PFSK-1 (cell line): Measurements from ENCODE around the gene E4F1.

Experiments
- FOXP2 ChIP-seq: optimal IDR thresholded peaks from 2 replicates; pipeline ENCODE3; 2011; ENCODE audit warnings: borderline replicate concordance, control low read depth, inconsistent platforms; ENCODE audit not compliant: insufficient read depth; ENCODE audit errors: extremely low read length, extremely low read depth
- POLR2AphosphoS5 ChIP-seq: IDR thresholded peaks from 2 replicates; pipeline ENCODE4 v1.6.1; 2012; ENCODE audit warnings: low read depth, mild to moderate bottlenecking, control low read depth, low read length, moderate library complexity
- SIN3A ChIP-seq: IDR thresholded peaks from 2 replicates; pipeline ENCODE4 v1.6.1; 2012; ENCODE audit warnings: mild to moderate bottlenecking, low read length, moderate library complexity, borderline replicate concordance; ENCODE audit not compliant: insufficient read depth
- TAF1 ChIP-seq: IDR thresholded peaks from 2 replicates; pipeline ENCODE4 v1.6.1; 2012; ENCODE audit warnings: low read length, control low read depth, borderline replicate concordance; ENCODE audit not compliant: insufficient read depth
- TF ChIP-seq, protein P1 (sequence below), 2 experiments: IDR thresholded peaks; 2 replicates each; pipeline versions ENCODE4 v1.6.1 to v1.8.0; 2011 to 2012; ENCODE audit warnings: low read depth in 2 of 2, low read length in 2 of 2, control low read depth in 1 of 2, inconsistent platforms in 1 of 2, mild to moderate bottlenecking in 1 of 2, moderate library complexity in 1 of 2; ENCODE audit not compliant: insufficient read depth in 1 of 2

The E4F1 gene

DNA sequence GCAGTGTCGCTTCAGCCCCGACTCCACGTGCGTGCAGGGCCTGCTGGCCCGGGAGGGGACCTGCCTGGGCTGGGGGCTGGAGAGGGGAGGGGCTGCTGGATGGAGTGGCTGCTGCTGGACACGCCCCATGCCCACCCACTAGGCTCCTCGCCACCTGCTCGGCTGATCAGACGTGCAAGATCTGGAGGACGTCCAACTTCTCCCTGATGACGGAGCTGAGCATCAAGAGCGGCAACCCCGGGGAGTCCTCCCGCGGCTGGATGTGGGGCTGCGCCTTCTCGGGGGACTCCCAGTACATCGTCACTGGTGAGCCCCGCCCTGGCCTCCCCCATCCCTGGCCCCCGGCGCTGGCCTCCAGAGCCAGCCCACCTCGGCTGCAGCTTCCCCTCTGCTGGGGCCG, 15.1 kb upstream of the E4F1 start:
- TF ChIP-seq TAF1: no peak
- TF ChIP-seq, protein P1, sequence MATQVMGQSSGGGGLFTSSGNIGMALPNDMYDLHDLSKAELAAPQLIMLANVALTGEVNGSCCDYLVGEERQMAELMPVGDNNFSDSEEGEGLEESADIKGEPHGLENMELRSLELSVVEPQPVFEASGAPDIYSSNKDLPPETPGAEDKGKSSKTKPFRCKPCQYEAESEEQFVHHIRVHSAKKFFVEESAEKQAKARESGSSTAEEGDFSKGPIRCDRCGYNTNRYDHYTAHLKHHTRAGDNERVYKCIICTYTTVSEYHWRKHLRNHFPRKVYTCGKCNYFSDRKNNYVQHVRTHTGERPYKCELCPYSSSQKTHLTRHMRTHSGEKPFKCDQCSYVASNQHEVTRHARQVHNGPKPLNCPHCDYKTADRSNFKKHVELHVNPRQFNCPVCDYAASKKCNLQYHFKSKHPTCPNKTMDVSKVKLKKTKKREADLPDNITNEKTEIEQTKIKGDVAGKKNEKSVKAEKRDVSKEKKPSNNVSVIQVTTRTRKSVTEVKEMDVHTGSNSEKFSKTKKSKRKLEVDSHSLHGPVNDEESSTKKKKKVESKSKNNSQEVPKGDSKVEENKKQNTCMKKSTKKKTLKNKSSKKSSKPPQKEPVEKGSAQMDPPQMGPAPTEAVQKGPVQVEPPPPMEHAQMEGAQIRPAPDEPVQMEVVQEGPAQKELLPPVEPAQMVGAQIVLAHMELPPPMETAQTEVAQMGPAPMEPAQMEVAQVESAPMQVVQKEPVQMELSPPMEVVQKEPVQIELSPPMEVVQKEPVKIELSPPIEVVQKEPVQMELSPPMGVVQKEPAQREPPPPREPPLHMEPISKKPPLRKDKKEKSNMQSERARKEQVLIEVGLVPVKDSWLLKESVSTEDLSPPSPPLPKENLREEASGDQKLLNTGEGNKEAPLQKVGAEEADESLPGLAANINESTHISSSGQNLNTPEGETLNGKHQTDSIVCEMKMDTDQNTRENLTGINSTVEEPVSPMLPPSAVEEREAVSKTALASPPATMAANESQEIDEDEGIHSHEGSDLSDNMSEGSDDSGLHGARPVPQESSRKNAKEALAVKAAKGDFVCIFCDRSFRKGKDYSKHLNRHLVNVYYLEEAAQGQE (IDR thresholded peaks at IDR 0.05; ENCODE audit: insufficient read depth in 1 of 2, low read depth in 2 of 2, low read length in 2 of 2): no peak
- TF ChIP-seq SIN3A: no peak
- TF ChIP-seq POLR2AphosphoS5: no peak
- no peak for TF ChIP-seq FOXP2

DNA sequence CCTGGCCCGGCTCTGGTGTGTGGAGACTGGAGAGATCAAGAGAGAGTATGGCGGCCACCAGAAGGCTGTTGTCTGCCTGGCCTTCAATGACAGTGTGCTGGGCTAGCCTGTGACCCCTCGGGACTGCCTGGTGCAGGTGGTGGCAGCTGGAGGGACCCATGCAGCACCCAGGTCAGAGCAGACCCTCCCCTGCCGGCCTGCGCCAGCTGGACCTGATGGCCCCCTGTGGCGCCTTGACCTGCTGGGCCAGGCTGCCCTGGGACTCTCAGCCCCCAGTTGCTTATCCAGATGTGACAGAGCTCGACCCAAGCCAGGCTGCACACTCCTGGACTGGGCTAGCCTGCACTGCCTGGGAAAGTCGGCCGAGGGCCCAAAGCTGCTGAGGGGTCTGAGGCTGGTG, 14.6 kb upstream of the E4F1 start:
- TF ChIP-seq POLR2AphosphoS5 (no peak), TAF1 (no peak), SIN3A (no peak), FOXP2 (no peak)
- TF ChIP-seq, protein P1 (IDR thresholded peaks at IDR 0.05; ENCODE audit: insufficient read depth in 1 of 2, low read depth in 2 of 2, low read length in 2 of 2): no peak

DNA sequence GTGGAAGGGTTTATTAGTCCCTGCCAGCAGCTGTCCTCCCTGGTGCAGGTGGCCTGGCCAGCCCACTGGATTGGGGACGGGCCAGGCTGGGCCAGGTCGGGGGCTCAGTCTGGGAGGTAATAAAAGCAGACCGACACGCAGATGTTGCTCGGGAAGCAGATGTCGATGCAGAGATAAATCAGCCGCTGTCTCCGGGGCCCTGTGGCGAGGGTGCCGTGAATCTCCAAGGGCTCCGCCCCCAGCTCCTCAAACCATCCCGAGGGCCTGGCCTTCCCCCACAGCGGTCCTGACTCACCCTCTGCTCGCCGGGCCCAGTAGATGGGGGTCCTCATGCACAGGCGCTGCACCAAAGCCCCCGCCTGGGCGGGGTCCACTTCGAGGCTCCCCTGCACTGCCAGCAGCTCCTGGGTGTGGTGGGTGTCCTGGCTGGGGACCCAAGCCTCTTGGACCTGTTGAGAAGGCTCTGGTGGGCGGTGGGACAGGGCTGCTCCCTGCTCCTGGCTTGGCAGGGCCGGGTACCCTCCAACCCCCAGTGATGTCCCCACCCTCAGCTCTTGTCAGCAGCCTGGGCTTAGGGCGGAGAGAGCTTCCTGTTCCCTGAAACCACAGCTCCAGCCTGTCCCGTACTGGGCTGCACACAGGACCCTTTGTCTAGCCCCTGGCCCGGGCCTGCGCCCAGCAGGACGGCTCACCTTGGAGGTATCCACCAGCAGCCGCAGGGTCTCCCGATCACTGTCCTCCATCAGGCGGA, 14.0 kb upstream of the E4F1 start:
- TF ChIP-seq FOXP2: no peak
- no peak for TF ChIP-seq TAF1
- no peak for TF ChIP-seq POLR2AphosphoS5
- TF ChIP-seq SIN3A: no peak
- TF ChIP-seq, protein P1 (IDR thresholded peaks at IDR 0.05; ENCODE audit: insufficient read depth in 1 of 2, low read depth in 2 of 2, low read length in 2 of 2): no peak

DNA sequence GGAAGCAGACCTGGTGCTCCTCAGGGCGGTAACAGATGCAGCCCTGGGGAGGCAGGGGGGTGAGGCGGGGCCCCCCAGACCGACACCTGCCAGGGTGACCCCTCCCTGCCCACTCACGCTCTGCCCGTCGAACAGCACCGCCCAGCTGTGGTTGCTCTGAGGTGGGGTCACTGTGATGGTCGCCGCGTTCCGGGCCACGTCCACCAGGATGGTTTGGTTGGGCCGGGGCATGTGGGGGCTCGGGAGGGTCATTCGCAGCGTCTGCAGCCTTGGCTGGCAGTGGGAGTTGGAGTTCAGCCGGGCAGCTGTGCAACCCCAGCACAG, 13.4 kb upstream of the E4F1 start:
- TF ChIP-seq TAF1: no peak
- TF ChIP-seq, protein P1 (IDR thresholded peaks at IDR 0.05; ENCODE audit: insufficient read depth in 1 of 2, low read depth in 2 of 2, low read length in 2 of 2): no peak
- TF ChIP-seq SIN3A: no peak
